NT2/D1 (cell line): ENCODE measurements around the gene CKB.

ENCODE experiments used
- SUZ12 ChIP-seq: IDR thresholded peaks from 2 replicates; pipeline ENCODE4 v1.6.1; 2011; ENCODE audit not compliant: insufficient read length, insufficient read depth; ENCODE audit errors: extremely low read depth
- YY1 ChIP-seq: IDR thresholded peaks from 2 replicates; pipeline ENCODE4 v1.6.1; 2011; ENCODE audit not compliant: insufficient read length, insufficient read depth

DNA sequence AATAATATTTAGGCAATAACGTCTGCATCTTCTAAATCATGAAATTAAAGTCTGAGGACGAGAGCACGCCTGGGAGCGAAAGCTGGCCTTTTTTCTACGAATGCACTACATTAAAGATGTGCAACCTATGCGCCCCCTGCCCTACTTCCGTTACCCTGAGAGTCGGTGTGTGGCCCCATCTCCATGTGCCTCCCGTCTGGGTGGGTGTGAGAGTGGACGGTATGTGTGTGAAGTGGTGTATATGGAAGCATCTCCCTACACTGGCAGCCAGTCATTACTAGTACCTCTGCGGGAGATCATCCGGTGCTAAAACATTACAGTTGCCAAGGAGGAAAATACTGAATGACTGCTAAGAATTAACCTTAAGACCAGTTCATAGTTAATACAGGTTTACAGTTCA is 19.3 kb downstream of the CKB start:
- TF ChIP-seq YY1: no peak
- TF ChIP-seq SUZ12: no peak
